GM12892 (cell line): ENCODE measurements around the gene ISCU.
"Not testable (repeated sequence)": the region's sequence is repeated elsewhere in the genome, so short reads cannot be mapped to it uniquely, and the experiment has no call there.

Experiments used
- POLR2A ChIP-seq: IDR thresholded peaks from 2 replicates; pipeline ENCODE4 v1.6.1; 2011; ENCODE audit warnings: low read depth, low read length, control low read depth
- POLR2AphosphoS5 ChIP-seq: IDR thresholded peaks from 2 replicates; pipeline ENCODE4 v1.6.1; 2011; ENCODE audit warnings: low read depth, low read length, control low read depth

DNA sequence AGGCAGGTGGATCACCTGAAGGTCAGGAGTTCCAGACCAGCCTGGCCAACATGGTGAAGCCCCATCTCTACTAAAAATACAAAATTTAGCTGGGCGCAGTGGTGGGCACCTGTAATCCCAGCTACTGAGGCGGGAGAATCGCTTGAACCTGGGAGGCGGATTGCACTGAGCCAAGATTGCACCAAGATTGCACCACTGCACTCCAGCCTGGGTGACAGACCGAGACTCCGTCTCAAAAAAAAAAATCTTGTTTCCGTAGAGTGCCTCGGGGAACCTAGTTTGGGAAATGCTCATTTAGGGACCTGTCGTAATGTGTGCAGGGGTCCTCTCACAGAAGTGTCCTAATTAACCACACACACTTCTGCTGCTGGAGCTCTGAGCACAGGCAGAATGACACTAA, 28.1 kb downstream of the ISCU start:
- TF ChIP-seq POLR2A, POLR2AphosphoS5: not testable (repeated sequence)
